Activated CD4-positive, alpha-beta T cell treated with anti-CD3 and anti-CD28 coated beads, Interleukin-10, Interleukin-2, amounts not matched to agents 100 ng/mL and 50 ng/mL, durations not matched to agents 16 hours and 8 hours (primary cell): ENCODE measurements around the gene MPHOSPH6.
"Not testable (repeated sequence)": the region's sequence is repeated elsewhere in the genome, so short reads cannot be mapped to it uniquely, and the experiment has no call there.

Experiments used
- DNase-seq: peaks from one replicate; pipeline ENCODE4 v3.0.0-alpha.2; 2020

The MPHOSPH6 gene

DNA sequence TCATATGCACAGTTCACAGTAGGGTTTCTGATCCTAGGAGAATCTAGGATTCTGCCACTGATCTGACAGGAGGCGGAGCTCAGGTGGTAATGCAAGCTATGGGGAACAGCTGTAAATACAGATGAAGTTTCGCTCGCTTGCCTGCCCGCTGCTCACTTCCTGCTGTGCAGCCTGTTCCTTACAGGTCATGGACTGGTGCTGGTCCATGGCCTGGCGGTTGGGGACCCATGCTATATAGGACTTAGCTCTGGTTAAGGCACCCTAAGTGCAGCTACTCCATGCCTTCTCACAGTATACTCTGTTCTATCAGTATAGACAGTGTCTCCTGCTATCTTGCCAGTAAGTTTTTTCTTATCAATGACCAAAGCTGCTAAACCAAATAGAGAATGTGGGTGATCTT lies 2.4 kb downstream of the MPHOSPH6 start:
- no peak for DNase-seq

DNA sequence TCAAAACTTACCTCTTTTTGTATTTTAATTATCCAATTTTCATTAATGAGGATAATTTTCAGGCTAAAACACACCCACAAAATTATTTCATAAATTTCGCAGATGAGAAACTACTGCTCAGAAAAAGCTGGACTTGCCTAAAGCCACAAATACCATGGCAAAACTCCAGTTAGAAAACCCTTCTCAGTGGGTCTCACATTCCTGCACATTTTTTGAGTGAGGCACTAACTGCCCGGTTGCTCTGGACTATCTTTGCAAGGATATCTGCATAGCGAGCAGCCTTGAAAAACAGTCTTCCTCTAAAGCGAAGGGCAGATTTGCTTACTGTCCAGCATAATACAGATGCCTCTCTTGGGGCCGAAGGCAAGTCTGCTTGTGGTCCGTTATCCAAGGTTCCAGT lies 9.8 kb downstream of the MPHOSPH6 start:
- DNase-seq: no peak

DNA sequence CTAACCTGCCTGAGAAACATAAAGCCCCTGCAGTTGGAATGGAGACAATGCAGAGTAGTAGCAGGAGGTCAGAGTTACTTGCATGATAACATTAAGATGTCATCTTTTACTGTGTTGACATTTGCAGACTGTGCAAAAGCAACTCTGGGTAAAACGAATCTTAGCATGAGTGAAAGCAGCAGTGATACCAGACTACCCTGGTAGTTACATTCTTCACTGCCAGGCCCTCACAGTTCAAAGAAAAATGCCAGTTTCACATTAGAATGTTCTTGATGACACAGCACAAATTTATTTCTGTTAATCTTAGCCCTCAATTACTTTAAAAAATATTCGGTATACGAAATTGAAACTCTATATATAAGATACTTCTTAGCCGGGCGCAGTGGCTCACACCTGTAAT lies 12.2 kb downstream of the MPHOSPH6 start:
- DNase-seq: no peak

DNA sequence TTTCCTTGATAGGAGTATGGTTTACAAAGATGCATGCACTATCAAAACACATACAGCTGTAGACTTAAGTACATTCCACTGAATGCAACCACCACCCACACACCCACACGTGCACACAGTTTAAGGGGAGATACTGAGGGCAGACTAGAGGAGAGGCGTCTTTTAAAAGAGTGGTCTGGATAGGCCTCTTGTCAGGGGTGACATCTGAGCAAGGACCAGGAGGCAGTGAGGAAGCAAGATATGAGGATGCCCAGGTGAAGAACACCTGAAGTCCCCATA lies 12.6 kb downstream of the MPHOSPH6 start:
- no peak for DNase-seq

DNA sequence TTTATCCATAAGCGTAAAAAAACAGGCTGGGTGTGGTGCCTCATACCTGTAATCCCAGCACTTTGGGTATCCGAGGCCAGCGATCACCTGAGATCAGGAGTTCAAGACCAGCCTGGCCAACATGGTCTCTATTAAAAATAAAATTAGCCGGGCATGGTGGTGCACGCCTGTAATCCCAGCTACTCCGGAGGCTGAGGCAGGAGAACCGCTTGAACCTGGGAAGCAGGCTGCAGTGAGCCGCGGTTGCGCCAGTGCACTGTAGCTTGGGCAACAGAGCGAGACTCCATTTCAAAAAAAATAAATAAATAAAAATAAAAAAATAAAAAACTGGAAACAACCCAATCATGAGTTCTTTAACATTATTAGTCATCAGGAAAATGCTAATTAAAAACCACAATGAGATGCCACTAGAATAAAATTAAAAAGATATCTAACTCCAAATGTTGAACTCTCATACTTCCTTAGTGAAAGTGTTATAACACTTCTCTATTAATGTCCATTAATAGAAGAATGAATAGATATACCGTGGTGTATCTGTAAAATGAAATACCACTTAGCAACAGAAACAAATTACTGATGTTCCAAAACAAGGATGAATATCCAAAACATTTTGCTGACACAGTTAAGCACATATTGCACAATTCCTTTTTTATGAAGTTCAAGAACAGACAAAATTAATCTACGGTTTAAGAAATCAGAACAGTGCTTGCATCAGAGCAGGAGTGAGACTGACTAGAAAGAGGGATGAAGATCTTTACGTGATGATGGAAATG lies 13.1 kb downstream of the MPHOSPH6 start:
- DNase-seq: no peak

DNA sequence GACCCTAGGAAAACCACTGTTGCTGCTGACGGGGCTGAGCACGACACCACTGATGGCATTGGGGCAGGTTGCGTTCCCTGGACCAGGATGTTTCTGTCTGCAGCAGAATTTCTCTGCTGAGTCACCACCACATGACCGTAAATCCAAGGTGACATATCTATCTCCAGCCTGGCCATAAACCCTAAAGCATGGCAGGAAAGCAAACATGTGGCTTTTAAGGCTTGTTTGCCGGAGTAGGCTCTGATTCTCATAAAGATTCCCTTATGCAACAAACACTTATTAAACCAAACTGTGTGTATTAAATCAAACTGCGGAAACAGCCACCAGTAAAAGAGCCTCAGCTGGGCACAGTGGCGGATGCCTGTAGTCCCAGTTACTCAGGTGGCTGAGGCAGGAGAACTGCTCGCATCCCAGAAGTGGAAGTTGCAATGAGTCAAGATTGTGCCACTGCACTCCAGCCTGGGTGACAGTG lies 17.3 kb downstream of the MPHOSPH6 start:
- no peak for DNase-seq

DNA sequence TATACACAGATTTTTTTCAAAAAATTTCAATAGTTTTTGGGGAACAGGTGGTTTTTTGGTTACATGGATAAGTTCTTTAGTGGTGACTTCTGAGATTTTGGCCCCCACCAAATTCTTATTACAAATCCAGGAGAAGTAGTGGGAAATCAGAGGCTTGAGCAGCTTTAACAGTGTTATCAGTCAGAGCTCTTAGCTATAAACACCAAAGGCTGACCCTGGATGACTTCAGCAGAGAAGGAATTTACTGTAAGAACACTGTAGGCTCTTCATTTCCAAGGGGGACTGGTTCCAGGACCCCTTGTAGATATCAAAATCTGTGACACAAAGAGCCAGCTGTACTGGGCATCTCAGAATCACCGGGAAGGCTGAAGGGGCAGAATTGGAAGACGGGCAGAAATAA lies 17.8 kb downstream of the MPHOSPH6 start:
- DNase-seq: no peak

DNA sequence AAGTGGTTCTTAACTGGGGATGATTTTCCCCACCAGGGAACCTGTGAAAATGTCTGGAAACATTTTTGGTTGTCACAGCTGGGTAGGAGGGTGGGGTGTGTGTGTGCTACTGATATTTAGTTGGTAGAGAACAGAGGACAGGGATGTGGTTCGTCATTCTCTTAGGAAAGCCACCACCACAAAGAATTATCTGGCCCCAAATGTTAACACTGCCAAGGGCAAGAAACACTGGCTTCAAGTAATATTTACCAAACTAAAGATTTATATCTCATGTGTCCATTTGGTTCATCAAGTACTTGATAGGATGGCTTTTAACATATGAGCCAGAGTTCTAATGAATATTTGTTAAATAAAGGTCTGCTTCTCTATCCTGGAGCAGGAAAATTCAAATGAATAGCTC lies 19.5 kb downstream of the MPHOSPH6 start:
- no peak for DNase-seq

DNA sequence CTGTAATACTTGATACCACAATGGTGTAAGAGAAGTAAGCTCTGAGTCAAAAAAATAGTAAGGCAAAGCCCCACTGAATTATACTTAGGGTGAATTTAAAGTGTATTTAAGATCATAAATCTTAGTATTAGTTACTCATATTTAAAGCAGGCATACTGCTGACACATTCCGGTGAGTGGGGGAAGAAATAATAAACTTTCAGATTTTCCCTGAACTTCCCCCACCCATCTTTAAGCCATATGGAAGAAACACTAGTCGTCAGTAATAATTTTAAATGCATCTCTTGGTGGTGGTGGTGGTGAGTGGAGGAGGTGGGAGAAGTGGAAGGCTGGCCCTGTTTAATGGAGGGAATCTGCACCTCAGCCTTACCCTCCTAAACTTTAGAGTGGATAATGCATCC lies 20.5 kb downstream of the MPHOSPH6 start:
- DNase-seq: no peak

DNA sequence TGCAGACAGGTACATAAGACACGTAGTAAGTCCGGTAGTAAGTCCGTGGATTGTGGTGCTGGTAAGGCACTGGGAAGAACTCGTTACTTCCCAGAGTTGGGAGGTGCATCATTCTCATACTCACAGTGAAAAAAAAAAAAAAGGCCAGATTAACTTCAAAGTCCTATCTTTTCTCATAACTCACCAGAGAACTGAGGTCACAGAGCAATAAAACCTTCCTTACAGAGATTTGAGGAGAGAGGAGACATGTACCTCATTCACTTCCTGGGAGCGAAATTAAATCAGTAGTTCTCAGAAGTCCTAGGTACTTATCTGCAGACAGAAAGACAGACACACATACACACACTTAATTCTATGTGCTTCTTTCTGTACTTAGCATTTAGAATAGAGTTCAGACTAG lies 22.5 kb downstream of the MPHOSPH6 start:
- no peak for DNase-seq

DNA sequence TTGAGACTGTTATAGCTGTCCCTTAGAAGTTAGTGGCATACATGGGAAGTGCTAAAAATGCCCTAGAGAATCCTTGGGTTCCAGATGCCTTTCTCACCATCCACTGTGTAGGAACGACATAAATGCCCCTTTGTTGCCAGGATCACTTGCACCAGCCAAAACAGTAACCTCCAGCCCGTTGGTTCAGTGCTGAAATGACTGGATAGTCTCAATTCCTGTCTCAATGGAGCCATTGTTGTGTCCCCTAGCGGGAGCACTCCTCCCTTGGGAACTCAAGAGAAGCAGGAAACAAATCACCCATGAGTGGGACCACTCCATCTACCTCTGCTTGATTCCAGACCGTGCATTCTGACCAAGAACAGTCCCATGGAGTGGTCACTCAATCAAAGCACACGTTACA lies 23.1 kb downstream of the MPHOSPH6 start:
- DNase-seq: no peak

DNA sequence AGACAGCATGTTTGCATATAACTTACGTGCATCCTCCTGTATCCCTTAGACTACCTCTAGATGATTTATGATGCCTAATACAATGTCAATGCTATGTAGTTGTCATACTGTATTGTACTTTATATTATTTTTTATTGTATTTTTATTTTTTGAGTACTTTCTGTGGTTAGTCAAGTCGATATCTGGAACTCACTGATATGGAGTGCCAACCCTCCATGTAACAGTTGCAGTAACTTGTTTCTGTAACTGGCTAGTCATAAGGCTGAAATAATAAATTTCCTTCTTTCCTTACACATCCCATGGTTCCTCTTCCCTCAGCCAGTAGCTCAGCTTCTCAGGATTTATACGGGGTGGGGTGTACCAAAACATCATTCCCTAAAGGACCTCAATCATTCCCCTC lies 23.5 kb downstream of the MPHOSPH6 start:
- no peak for DNase-seq

DNA sequence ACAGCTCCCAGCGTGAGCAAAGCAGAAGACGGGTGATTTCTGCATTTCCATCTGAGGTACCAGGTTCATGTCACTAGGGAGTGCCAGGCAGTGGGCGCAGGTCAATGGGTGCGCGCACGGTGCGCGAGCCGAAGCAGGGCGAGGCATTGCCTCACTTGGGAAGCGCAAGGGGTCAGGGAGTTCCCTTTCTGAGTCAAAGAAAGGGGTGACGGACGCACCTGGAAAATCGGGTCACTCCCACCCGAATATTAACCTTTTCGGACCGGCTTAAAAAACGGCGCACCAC lies 30.8 kb downstream of the MPHOSPH6 start:
- not testable (repeated sequence) for DNase-seq

DNA sequence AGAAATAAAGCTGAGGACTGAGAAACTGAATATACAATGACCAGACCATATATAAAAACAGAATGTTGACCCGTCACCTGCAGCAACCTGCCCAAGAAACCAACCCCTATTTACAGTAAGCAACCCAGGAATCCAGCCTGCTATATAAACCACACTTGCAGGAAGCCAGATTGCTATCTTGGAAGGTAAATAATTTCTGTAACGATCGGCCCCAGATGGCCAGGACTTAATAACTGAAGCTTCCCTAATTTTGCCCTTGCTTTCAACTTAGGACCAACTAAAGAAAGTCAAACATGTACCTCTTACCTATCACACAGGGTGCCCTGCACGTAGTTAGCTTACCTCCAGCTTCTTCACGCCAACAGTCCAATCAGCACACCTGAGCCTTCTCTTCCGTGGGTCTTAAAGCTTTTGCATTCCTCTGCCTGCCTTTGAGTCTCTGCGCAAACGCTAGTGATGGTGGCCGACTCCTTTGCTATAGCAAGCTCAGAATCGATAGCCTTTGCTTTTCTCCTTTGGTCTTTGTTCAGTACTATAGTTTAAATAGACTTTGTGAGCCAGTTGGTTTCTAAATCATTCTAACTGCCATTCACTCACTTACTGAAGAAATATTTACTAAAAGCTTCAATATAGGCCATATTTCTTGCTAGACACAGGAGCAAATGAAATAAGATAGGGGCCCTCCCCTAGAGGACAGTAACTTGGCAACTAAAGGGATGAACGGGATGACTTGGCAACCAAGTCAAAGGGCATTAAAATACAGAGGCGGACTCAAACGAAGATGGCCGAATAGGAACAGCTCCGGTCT lies 31.3 kb downstream of the MPHOSPH6 start:
- no peak for DNase-seq

DNA sequence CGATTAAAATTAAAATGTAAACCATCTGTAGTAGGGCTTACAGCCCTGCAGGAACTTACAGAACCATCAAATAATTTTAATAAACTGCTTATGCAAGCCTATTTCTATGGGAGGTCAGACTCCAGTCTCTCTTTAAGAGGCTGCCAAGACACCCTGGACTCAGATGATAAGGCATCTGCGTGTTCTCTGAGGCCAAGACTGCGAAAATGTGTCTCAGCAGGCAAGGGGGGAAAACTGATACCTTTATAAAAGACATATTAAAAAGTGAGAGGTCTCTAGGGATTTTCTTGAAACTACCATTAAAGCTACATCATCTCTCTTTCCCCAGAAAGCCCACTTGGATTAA lies 32.2 kb downstream of the MPHOSPH6 start:
- DNase-seq: no peak

DNA sequence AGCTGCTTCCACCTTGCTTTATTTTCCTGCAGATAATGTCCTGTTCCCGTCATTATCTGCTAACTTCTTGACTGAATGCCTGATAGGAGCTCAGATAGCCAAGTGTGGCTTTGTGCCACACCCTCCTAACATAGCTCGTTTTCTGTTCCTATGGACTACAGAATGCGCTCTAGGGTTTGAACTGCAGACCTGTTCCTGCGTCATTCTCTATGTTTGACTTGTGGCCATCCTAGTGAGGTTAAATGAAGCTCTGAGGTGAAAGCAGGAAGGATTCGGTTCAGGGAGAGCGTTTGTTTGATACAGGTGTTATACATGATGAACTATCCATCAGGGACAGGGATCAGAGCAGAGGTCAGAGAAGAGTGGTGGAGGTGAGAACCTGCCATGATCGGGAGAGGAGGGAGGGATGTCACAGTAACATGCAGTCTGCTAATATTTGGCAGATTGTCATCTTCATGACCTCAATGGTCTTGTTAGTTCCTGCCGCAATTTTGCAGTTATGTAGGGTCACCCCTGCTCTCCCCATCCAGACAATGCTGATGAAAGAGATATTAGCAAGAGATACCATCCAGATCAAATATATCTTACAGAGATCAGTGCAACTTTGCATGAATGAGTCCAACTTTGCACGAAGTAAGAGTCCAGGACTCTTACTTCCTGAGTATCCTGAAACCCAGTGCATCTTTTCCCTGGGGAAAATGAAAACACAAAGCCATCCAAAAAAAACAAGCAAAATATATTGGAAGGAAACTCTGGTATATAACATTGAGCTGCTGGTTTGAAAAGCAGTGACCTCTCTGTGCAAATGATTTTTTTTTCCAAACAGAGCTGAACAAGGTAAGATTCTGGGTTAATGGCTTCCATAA lies 32.8 kb downstream of the MPHOSPH6 start:
- DNase-seq: no peak

DNA sequence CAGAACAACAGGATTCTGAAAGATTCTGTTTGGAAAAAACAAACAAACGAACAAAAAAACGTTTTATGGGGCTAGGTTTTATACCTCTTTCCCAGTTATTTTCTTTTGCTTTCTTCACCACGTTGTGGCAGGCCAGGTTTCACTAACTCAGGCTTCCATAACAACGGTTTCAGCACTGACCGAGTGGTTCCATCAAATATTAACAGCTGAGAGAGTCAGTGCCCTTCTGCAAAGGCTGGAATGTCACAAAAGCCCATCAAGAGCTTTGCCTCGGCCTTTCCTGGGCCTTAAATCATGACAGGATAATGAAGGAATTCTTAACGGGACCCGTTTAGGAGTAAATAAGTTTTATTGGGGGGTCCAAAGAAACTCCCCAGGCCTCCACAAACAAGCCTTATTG lies 34.2 kb downstream of the MPHOSPH6 start:
- DNase-seq: no peak

DNA sequence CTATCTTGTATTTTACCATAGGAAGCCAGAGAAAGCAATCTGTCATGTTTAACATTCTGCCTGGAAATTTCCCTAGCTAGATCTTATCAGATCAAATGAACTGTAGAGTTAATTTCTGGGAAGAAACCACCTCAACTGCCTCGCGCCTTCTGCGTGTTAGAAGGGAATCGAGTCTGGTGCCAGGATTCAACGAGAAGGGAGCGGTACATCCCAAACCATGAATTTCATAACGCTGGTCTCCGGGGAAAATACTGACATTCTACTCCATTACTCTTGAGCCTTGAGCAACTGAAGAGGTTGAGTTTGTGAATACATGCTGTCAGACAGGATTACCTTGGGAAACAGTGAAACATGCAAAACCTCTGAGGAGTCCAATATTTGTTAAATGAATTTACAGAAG lies 35.2 kb downstream of the MPHOSPH6 start:
- DNase-seq: no peak

DNA sequence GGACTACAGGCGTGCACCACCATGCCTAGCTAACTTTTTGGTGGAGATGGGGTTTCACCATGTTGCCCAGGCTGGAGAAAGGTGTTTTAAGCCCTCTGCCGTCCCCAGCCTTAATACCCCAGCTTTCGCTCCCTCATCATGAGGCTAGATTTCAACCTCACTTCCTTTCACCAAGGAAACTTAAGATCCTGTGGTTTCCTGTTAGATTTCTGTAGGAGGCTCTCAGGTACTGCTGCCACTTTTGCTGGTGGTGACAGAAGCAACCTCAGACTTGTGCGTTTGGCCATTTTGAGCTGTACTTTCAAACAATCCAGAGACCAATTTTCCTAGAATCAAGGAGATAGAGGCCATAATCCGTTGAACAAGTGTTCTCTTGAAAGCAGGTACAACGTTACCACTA lies 36.2 kb downstream of the MPHOSPH6 start:
- DNase-seq: peak; percentile 59

DNA sequence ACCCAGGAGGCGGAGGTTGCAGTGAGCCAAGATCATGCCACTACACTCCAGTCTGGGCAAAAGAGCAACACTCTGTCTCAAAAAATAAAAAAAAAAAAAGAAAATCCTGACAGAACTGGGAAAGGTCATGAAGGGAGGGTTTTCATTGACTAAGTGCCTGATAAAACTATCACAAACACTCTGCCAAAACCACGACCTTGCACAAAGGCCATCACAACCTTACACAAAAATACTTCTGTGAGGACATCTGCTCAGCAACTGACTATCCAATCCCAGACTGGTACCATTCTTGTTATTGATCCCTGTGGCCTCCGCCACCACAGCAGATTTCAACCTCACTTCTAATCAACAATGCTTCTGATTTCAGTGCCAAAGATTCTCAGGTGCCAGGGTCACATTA lies 40.1 kb downstream of the MPHOSPH6 start:
- no peak for DNase-seq

DNA sequence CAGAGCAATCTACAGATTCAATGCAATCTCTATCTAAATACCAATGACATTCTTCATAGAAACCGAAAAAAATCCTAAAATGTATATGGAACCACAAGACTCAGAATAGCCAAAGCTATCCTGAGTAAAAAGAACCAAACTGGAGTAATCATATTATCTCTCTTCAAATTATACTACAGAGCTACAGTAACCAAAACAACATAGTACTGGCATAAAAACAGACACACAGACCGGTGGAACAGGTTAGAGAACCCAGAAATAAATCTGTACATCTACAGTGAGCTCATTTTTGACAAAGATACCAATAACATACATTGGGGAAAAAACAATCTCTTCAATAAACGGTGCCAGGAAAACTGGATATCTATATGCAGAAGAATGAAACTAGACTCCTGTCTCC lies 45.4 kb downstream of the MPHOSPH6 start:
- no peak for DNase-seq

DNA sequence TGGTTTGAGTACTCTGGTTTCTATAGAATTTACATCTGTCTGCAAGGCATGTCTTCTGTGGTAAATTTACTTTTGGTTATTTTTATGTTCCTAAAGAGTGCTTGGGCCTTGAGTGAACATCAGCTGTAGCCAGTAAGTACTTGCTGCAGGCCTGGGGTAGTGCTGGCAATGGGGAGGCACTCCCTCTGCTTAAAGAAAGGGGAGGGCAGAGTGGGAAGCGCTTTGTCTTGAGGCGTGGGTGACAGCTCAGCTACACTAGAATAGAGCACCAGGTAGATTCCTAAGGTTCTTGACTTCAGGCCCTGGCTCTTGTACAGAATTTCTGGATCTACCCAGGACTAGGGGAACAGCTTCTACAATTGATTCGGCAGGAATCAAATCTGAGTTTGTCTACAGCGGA lies 50.6 kb downstream of the MPHOSPH6 start:
- no peak for DNase-seq

DNA sequence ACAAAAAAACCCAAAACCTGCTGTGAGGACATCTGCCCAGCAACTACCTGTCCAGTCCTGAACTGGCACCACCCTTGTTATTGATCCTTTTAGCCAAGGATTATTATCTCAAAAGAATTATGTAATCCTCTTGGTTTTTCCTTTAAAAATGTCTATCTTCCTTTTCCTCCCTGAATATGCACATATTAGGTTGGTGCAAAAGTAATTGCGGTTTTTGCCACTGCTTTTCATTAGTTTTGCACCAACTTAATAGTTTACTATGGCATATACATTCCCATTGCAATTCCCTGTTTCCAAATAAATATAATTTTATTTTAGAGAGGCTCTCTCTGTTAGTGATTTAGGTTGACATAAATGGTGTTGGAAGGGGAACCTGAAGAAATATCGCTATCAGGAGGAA lies 51.3 kb downstream of the MPHOSPH6 start:
- no peak for DNase-seq

DNA sequence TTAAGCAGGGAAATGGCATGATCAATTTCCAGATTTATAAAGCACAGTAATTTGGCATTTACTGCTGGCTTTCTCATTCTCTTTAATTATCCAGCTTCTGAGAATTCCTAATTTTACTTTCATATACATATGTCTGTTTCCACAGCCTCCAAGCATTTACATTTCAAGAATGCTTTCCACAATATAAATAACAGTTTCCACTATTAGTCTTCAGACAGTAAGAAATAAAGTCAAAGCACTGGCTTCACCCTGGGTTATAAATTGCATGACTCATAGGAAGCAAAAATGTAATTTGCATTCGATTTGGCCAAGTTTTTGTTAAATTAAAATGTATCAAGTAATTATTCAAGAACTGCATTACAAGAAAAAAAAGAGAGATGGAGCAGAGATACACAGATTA lies 53.5 kb downstream of the MPHOSPH6 start:
- no peak for DNase-seq
